MM.1S (cell line): ENCODE results near the gene SUMO4.

Experiments used
- DNase-seq: peaks from one replicate; pipeline ENCODE4 v3.0.0-alpha.2; 2015
- H2AFZ ChIP-seq: fragments of 300-600 bp; sonication (generic); 2 replicates; pipeline ENCODE4 v1.6.0; 2016; ENCODE audit warnings: antibody characterized with exemption, low read length
- H3F3A ChIP-seq: fragments of 300-600 bp; sonication (generic); 2 replicates; pipeline ENCODE4 v1.6.1; 2016; ENCODE audit warnings: mild to moderate bottlenecking, antibody characterized with exemption, low read length, moderate library complexity, mixed read lengths; ENCODE audit not compliant: insufficient read depth
- H3K27ac ChIP-seq: fragments of 300-600 bp; sonication (generic); 2 replicates; pipeline ENCODE4 v1.5.1; 2016; ENCODE audit warnings: mild to moderate bottlenecking, low read length
- H3K27me3 ChIP-seq: fragments of 300-600 bp; sonication (generic); replicated peaks from 2 replicates; pipeline ENCODE4 v1.6.0; 2016; ENCODE audit warnings: low read length; ENCODE audit not compliant: insufficient read depth
- H3K36me3 ChIP-seq: fragments of 300-600 bp; sonication (generic); replicated peaks from 2 replicates; pipeline ENCODE4 v1.6.1; 2016; ENCODE audit warnings: mild to moderate bottlenecking, low read length, mixed read lengths; ENCODE audit not compliant: insufficient read depth
- H3K4me1 ChIP-seq: fragments of 300-600 bp; sonication (generic); 2 replicates; pipeline ENCODE4 v1.6.1; 2016; ENCODE audit warnings: low read length, mixed read lengths
- H3K4me2 ChIP-seq: fragments of 300-600 bp; sonication (generic); 2 replicates; pipeline ENCODE4 v1.6.0; 2016; ENCODE audit warnings: low read depth, low read length
- H3K4me3 ChIP-seq: fragments of 300-600 bp; sonication (generic); 2 replicates; pipeline ENCODE4 v1.5.1; 2016; ENCODE audit warnings: low read length, mixed read lengths
- H3K79me2 ChIP-seq: fragments of 300-600 bp; sonication (generic); 2 replicates; pipeline ENCODE4 v1.6.1; 2016; ENCODE audit warnings: mixed run types, low read length, mixed read lengths
- H3K9ac ChIP-seq: fragments of 300-600 bp; sonication (generic); 2 replicates; pipeline ENCODE4 v1.6.1; 2016; ENCODE audit warnings: low read length, mixed read lengths
- H3K9me2 ChIP-seq: fragments of 300-600 bp; sonication (generic); replicated peaks from 2 replicates; pipeline ENCODE4 v1.6.1; 2016; ENCODE audit warnings: mild to moderate bottlenecking, low read length, mixed read lengths; ENCODE audit not compliant: insufficient read depth
- H3K9me3 ChIP-seq: fragments of 300-600 bp; sonication (generic); replicated peaks from 2 replicates; pipeline ENCODE4 v1.6.1; 2016; ENCODE audit warnings: mild to moderate bottlenecking, low read length, mixed read lengths; ENCODE audit not compliant: insufficient read depth
- H4K20me1 ChIP-seq: fragments of 300-600 bp; sonication (generic); 2 replicates; pipeline ENCODE4 v1.6.1; 2016; ENCODE audit warnings: mild to moderate bottlenecking, low read length, moderate library complexity, mixed read lengths; ENCODE audit not compliant: insufficient read depth
- EZH2 ChIP-seq: fragments of 300-600 bp; sonication (generic); optimal IDR thresholded peaks from 2 replicates; pipeline ENCODE3; 2017; ENCODE audit warnings: low read depth, mild to moderate bottlenecking, antibody characterized with exemption, low read length, mixed read lengths
- EZH2phosphoT487 ChIP-seq: fragments of 300-600 bp; sonication (generic); IDR thresholded peaks from 2 replicates; pipeline ENCODE4 v1.6.1; 2018; ENCODE audit warnings: antibody characterized with exemption, low read length
- TF ChIP-seq, protein P1 (sequence below): fragments of 300-600 bp; sonication (generic); IDR thresholded peaks from 2 replicates; pipeline ENCODE4 v1.5.1; 2016; ENCODE audit warnings: antibody characterized with exemption, low read length, mixed read lengths

Gene SUMO4

DNA sequence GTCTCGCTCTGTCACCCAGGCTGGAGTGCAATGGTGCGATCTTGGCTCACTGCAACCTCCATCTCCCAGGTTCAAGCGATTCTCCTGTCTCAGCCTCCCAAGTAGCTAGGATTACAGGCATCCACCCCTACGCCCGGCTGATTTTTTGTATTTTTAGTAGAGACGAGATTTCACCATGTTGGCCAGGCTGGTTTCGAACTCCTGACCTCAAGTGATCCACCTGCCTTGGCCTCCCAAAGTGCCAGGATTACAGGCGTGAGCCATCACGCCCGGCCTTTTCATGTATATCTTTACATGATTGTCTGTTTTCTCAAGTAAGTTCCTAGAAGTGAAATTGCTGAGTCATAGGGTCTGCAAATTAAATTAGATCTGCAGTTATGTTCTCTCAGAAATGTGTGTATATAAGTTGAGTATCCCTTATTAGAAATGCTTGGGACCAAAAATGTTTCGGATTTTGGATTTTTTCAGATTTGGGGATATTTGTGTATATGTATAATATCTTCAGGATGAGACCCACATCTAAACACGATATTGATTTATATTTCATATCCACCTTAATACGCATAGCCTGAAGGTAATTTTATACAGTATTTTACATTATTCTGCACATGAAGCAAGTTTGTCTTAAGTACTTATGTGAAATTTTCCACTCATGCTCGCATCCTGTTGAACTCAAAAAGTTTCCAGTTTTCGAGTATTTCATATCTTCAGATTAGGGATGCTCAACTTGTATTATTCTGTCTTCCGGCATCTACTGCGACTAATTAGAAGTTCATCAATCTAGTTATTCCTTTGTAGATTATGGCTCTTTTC, 42.1 kb upstream of the SUMO4 start:
- H2AFZ ChIP-seq = no peak overlapping the region
- DNase-seq = no peak
- H3F3A ChIP-seq = no peaks in the 10 kb centered on the region
- no peaks in the 10 kb centered on the region for H3K9me2 ChIP-seq
- peaks cover 61% of the 10 kb centered on the region for H3K79me2 ChIP-seq
- no peak overlapping the region for H3K27ac ChIP-seq
- no peak overlapping the region for H3K9ac ChIP-seq
- TF ChIP-seq, protein P1, sequence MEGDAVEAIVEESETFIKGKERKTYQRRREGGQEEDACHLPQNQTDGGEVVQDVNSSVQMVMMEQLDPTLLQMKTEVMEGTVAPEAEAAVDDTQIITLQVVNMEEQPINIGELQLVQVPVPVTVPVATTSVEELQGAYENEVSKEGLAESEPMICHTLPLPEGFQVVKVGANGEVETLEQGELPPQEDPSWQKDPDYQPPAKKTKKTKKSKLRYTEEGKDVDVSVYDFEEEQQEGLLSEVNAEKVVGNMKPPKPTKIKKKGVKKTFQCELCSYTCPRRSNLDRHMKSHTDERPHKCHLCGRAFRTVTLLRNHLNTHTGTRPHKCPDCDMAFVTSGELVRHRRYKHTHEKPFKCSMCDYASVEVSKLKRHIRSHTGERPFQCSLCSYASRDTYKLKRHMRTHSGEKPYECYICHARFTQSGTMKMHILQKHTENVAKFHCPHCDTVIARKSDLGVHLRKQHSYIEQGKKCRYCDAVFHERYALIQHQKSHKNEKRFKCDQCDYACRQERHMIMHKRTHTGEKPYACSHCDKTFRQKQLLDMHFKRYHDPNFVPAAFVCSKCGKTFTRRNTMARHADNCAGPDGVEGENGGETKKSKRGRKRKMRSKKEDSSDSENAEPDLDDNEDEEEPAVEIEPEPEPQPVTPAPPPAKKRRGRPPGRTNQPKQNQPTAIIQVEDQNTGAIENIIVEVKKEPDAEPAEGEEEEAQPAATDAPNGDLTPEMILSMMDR = no peak
- TF ChIP-seq EZH2 = no peak
- no peak for TF ChIP-seq EZH2phosphoT487
- no peaks in the 10 kb centered on the region for H3K27me3 ChIP-seq
- no peak overlapping the region for H3K4me3 ChIP-seq
- no peaks in the 10 kb centered on the region for H3K4me1 ChIP-seq
- H3K4me2 ChIP-seq = no peak overlapping the region
- no peaks in the 10 kb centered on the region for H3K36me3 ChIP-seq
- H3K9me3 ChIP-seq = no peaks in the 10 kb centered on the region
- H4K20me1 ChIP-seq = no peaks in the 10 kb centered on the region

GRCh38 chr6:149359440-149359839, 40.6 kb upstream of the SUMO4 start:
- Histone ChIP-seq H3K4me1 (no peaks in the 10 kb centered on the region), H3F3A (no peaks in the 10 kb centered on the region), H3K27ac (no peak overlapping the region), H3K36me3 (no peaks in the 10 kb centered on the region), H3K9me3 (no peaks in the 10 kb centered on the region), H3K27me3 (no peaks in the 10 kb centered on the region), H2AFZ (no peak overlapping the region), H3K4me3 (no peak overlapping the region), H3K4me2 (peak overlapping the region; percentile 29; the same call in 1 of the 2 replicates), H3K9ac (no peak overlapping the region), H3K79me2 (peaks cover 64% of the 10 kb centered on the region), H3K9me2 (no peaks in the 10 kb centered on the region), H4K20me1 (no peaks in the 10 kb centered on the region)
- TF ChIP-seq EZH2 (no peak), EZH2phosphoT487 (no peak)
- DNase-seq = no peak

GRCh38 chr6:149360536-149360935, 39.5 kb upstream of the SUMO4 start:
- no peak overlapping the region for H3K4me2 ChIP-seq
- no peak overlapping the region for H3K9ac ChIP-seq
- no peaks in the 10 kb centered on the region for H3F3A ChIP-seq
- peaks cover 73% of the 10 kb centered on the region for H3K79me2 ChIP-seq
- no peaks in the 10 kb centered on the region for H3K9me2 ChIP-seq
- no peak for DNase-seq
- TF ChIP-seq EZH2 = no peak
- TF ChIP-seq EZH2phosphoT487 = no peak
- TF ChIP-seq, protein P1 = no peak
- no peaks in the 10 kb centered on the region for H3K4me1 ChIP-seq
- H3K36me3 ChIP-seq = no peaks in the 10 kb centered on the region
- no peaks in the 10 kb centered on the region for H3K9me3 ChIP-seq
- no peak overlapping the region for H2AFZ ChIP-seq
- H3K4me3 ChIP-seq = no peak overlapping the region
- H3K27me3 ChIP-seq = no peaks in the 10 kb centered on the region
- H4K20me1 ChIP-seq = no peaks in the 10 kb centered on the region
- no peak overlapping the region for H3K27ac ChIP-seq

DNA sequence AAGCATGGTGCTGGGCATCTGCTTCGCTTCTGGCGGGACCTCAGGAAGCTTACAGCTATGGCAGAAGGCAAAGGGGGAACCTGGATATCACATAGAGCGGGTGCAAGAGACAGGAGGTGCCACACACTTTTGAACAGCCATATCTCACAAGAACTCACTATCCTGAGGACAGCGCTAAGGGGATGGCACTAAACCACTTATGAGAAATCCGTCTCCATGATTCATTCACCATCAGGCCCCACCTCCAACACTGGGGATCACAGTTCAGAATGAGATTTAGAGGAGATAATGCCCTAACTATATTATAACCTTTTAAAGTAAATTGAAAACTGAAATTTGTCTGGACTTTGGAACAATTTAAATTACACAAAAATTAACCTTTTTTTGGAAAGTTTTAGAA, 37.8 kb upstream of the SUMO4 start:
- H3K4me1 ChIP-seq = peaks cover 3% of the 10 kb centered on the region; the same call in 1 of the 2 replicates
- no peaks in the 10 kb centered on the region for H3K9me2 ChIP-seq
- no peak overlapping the region for H2AFZ ChIP-seq
- no peak for DNase-seq
- H3K27me3 ChIP-seq = no peaks in the 10 kb centered on the region
- H3F3A ChIP-seq = no peaks in the 10 kb centered on the region
- no peak overlapping the region for H3K9ac ChIP-seq
- no peak overlapping the region for H3K4me3 ChIP-seq
- TF ChIP-seq EZH2phosphoT487 = no peak
- TF ChIP-seq EZH2 = no peak
- TF ChIP-seq, protein P1 = no peak
- no peaks in the 10 kb centered on the region for H4K20me1 ChIP-seq
- no peaks in the 10 kb centered on the region for H3K36me3 ChIP-seq
- H3K4me2 ChIP-seq = no peak overlapping the region
- H3K79me2 ChIP-seq = peaks cover 69% of the 10 kb centered on the region
- H3K9me3 ChIP-seq = no peaks in the 10 kb centered on the region
- H3K27ac ChIP-seq = no peak overlapping the region
